ENCODE results near the gene LRMDA. TPM values are rescaled to one million over a fixed set of nuclear protein-coding genes. Genes with fewer than 3 reads are reported as not detected.

LRMDA gene
- total RNA-seq, 4 donors from 2014 or later, result 0.76 to 6.4 (median 1.3) TPM

DNA sequence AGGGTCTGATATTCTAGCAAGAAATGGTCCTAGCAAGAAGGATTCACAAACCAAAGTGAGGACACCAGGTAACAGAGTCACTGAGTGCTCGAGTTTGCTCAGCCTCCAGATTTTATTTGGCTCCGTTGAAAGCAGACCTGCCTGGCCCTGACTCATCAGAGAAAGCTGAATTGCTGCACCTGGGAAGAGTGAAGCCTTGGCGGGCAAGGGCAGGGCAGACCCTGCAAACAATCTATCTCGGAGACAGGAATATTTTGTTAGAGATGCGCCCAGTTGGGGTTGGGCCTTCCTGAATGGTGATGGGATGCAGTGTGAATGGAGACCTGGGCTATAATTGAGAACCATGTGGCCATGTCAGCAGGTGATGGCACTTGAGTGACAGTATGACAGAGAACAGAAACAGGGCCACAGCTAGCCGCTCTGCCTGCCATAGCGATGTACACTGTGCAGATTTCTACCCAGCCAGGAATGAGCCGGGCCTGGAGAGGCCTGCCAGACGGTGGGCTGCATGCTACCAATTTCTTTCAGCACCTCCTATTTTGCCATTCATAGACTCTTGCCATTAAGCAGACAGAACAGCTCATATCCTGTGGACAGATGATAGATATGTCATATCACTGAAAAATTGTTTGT, 744.2 kb downstream of the LRMDA start:
- no peak for DNase-seq (ENCODE audit: low spot score in 2 of 2)
- no peak for TF ChIP-seq POLR2A (IDR thresholded peaks at IDR 0.05)
- TF ChIP-seq, protein P1, sequence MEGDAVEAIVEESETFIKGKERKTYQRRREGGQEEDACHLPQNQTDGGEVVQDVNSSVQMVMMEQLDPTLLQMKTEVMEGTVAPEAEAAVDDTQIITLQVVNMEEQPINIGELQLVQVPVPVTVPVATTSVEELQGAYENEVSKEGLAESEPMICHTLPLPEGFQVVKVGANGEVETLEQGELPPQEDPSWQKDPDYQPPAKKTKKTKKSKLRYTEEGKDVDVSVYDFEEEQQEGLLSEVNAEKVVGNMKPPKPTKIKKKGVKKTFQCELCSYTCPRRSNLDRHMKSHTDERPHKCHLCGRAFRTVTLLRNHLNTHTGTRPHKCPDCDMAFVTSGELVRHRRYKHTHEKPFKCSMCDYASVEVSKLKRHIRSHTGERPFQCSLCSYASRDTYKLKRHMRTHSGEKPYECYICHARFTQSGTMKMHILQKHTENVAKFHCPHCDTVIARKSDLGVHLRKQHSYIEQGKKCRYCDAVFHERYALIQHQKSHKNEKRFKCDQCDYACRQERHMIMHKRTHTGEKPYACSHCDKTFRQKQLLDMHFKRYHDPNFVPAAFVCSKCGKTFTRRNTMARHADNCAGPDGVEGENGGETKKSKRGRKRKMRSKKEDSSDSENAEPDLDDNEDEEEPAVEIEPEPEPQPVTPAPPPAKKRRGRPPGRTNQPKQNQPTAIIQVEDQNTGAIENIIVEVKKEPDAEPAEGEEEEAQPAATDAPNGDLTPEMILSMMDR (IDR thresholded peaks at IDR 0.05), result no peak
- WGBS, 2 donors, result 89 to 92% methylated on average over 9 of the region's 9 CpGs
- intact Hi-C loops (cut with DNase I; ENCODE audit: low total_unique reads), result no loop called here
- H3K4me3 ChIP-seq (ENCODE audit: low read depth, poor library complexity, severe bottlenecking), result no peak overlapping the region

- intact Hi-C loops (cut with DNase I; ENCODE audit: low total_unique reads), result no loop called here
- H3K4me3 ChIP-seq (ENCODE audit: low read depth, poor library complexity, severe bottlenecking), result no peak overlapping the region
- DNase-seq (ENCODE audit: low spot score in 2 of 2), result no peak
- WGBS, 2 donors, result 95 to 97% methylated on average over 9 of the region's 9 CpGs
- TF ChIP-seq, protein P1 (IDR thresholded peaks at IDR 0.05), result no peak
- no peak for TF ChIP-seq POLR2A (IDR thresholded peaks at IDR 0.05)
Measured at GRCh38 chr10:76176166-76176550, 744.7 kb downstream of the LRMDA start.

DNA sequence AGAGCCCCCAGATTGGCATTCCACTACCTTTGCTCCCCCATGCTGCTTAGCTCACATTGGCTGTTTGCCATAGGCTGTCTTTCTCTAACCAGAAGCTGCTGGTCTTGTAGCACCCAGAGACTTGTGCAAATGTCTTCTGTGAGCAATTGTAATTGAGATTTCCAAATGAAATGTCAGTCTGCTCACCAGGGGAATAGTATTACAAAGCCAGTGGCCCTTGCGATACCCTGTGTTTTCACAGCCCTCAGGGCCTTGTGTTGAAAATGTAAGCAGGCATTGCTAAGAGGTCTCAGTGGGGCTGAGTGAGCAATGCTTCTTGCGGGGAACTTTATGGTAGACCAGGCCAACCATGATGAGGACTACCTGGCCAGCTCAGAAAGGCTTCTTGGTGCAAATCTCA, 746.5 kb downstream of the LRMDA start:
- H3K4me3 ChIP-seq (ENCODE audit: low read depth, poor library complexity, severe bottlenecking), result no peak overlapping the region
- intact Hi-C loops (cut with DNase I; ENCODE audit: low total_unique reads), result no loop called here
- TF ChIP-seq, protein P1 (IDR thresholded peaks at IDR 0.05), result no peak
- TF ChIP-seq POLR2A (IDR thresholded peaks at IDR 0.05), result no peak
- no peak for DNase-seq (ENCODE audit: low spot score in 2 of 2)
- 98 to 100% methylated on average over 2 of the region's 2 CpGs for WGBS, 2 donors

GRCh38 chr10:76178532-76179292, 747.3 kb downstream of the LRMDA start:
- no peak for TF ChIP-seq POLR2A (IDR thresholded peaks at IDR 0.05)
- TF ChIP-seq, protein P1 (IDR thresholded peaks at IDR 0.05), result no peak
- 28 to 56% methylated on average over 4 of the region's 4 CpGs for WGBS, 2 donors
- H3K4me3 ChIP-seq (ENCODE audit: low read depth, poor library complexity, severe bottlenecking), result no peak overlapping the region
- intact Hi-C loops (cut with DNase I; ENCODE audit: low total_unique reads), result no loop called here
- DNase-seq (ENCODE audit: low spot score in 2 of 2), result no peak

DNA sequence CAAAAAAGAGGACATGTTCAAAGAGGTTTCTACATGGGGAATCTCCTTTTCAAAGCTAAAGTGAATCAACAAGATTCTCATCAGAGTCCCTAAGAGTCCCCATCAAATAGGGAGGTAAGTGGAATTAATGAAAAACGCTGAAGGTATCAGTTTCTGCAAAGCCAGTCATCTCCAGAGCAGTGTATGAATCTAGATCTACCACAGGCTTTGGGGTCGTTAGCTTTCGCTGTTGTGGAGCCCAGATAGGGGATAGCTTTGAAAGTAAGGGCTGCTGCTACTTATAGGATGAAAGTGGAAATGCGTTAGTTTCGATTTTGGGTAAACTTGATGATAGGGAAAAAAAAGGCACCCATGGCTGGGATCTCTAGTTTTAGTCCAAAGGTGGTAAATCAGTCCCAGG, 748.4 kb downstream of the LRMDA start:
- intact Hi-C loops (cut with DNase I; ENCODE audit: low total_unique reads), result no loop called here
- TF ChIP-seq, protein P1 (IDR thresholded peaks at IDR 0.05), result no peak
- no peak for TF ChIP-seq POLR2A (IDR thresholded peaks at IDR 0.05)
- no peak overlapping the region for H3K4me3 ChIP-seq (ENCODE audit: low read depth, poor library complexity, severe bottlenecking)
- no peak for DNase-seq (ENCODE audit: low spot score in 2 of 2)
- 92 to 97% methylated on average over 5 of the region's 5 CpGs for WGBS, 2 donors
